NCI-H82 treated with DMSO at 0.1 percent for 48 hours (cell line): Measurements from ENCODE around the gene YWHAQ.

Experiments
- DNase-seq: peaks from one replicate; lab custom pipeline; 2025; ENCODE audit not compliant: unreplicated experiment; lab: John Stamatoyannopoulos, UW

YWHAQ gene

DNA sequence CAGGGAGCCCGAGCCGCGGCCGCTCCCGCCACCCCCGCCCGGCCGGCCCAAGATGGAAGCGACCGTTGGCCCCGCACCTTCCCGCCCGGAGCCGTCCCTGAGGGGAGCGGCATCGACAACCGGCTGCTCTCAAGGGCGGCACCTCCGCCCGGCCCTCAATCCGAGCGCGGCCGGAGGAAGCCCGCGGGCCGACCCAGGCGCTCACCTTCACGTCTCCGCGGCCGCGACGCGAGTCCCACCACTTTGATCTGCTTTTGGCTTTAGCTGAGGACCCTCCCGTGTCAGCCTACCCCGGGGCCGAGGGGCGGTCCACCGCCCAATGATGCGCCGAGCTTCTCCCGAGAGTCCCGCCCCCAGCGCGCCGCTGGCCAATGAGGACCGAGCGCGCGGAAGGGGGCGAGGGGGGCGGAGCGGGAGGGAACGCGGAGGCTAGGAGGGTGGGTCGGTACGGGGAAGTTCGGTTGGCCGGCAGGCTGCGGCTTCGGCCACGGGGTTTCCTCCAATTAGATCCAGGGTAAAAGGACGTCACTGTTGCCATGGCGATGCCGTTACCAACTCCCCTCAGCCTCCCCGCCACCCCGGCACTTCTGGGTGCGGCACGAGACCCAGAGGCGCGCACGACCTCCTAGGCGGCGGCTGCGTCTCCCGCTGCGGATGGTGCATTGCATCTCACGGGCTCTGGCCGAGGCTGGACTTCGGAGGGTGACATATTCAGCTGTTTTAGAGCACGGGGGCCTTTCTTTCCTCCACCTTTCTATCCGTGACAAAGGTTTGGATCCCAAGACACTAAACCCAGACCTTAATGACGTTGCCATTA, at the start of gene YWHAQ:
YWHAQ (minus strand) TSS at position 262 of the 817 bp plus-strand sequence. CDS start 545 bp downstream, outside the sequence.
- DNase-seq: peak; percentile 97

DNA sequence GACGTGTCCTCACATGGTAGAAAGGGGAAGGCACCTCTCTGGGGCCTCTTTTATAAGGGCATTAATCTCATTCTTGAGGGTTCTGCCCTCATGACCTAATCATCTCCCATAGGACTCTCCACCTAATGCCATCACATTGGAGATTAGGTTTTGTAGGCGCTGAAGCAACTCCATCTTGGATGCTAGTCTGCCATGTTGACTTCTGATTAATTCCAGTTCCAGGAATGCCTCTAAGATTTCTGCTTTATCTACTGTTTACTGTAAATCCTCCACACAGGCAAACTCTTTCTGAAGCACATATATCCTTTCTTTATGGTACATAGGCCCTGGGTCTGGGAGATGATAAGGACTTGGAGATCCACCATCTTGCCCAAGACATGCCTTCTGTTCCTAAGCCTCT, 49.3 kb upstream of the YWHAQ start:
- no peak for DNase-seq

DNA sequence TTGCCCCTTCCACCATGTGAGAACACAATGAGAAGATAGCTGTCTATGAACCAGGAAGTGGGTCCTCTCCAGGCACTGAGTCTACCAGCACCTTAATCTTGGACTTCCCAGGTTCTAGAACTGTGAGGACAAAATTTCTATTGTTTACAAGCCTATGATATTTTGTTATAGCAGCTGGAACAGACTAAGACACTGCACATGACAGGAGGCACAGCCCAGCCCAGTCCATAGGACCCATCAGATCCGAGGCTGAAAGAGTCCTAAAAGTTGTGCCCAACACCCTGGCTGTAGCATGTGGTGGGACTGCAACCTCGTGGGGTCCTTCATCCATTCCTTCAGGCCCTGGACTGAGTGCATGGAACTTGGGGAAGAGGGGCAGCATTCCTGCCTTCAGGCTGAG, 48.4 kb upstream of the YWHAQ start:
- DNase-seq: no peak

DNA sequence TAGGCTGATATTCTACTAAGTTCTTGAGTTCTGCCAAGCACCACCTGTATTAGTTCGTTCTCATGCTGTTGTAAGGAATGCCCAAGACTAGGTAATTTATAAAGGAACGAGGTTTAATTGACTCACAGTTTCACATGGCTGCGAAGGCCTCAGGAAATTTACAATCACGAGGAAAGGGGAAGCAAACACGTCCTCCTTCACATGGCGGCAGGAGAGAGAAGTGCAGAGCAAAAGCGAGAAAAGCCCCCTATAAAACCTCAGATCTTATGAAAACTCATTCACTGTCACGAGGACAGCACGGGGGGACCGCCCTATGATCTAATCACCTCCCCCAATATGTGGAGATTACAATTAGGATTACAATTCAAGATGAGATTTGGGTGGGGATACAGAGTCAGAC, 47.7 kb upstream of the YWHAQ start:
- no peak for DNase-seq

DNA sequence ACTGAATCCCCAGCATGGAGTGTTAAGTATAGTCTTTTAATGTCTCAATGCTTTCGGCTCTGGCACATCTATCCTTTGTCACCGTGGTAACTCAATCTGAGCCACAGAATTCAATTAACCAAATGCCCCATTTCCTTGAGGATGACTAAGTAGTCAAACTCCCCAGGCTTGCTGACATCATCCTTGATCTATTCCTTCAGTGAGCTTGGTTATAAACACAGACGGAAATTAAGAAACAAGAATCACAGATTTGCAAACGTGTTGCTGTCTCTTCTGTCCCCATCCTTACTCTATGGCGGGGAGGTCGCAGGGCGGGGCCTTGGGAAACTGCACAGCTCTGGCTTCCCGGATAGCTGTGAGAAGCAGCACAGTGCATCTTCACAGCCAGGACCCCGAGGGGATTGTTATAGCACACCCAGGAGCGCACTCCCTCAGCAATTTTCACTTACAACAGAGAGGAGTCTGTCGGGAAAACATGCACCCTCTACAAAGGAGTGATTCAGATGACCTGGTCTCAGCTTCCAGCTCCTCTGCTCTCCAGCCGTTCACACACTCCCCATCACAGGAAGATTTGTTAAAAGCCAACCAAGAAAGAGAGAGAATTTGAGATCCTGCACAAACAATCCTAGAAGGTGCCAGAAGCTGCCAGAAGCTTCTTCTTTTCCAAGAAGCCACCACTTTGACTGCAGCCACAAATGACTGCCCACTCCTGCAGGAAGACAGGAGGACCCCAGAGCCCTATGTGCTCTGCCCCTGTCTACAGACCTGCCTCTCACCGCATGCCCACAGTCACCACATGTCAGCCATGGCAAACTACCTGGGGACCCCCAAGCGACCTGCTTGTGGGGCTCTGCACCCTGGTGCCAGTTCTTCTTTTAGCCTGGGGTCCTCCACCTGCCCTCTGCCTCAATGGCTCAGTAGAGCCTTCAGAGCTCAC, 44.9 kb upstream of the YWHAQ start:
- peak; percentile 58 for DNase-seq

DNA sequence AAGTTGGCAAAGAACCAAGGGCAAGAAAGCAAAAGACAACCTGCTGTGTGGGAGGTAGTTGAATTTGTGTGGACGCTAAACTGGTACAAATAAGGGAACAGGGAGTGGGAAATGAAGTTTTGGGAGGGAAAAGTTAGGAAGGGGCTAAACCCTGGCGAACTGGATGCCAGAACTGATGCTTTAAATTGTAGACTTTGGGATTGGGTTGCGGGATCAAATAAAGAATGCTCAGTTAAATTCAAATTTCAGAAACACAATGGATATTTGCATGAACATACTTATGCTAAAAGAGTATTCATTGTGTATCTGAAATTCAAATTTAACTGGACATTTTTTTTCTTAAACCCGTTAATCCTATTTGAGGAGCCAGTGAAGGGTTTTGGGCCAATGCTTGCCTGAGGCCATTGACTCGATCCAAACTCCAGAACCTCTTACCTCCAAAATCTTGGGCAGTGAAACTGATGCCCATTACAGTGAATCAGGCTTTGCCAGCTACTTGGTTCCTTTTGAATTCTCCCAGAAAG, 44.2 kb upstream of the YWHAQ start:
- DNase-seq: peak; percentile 58

DNA sequence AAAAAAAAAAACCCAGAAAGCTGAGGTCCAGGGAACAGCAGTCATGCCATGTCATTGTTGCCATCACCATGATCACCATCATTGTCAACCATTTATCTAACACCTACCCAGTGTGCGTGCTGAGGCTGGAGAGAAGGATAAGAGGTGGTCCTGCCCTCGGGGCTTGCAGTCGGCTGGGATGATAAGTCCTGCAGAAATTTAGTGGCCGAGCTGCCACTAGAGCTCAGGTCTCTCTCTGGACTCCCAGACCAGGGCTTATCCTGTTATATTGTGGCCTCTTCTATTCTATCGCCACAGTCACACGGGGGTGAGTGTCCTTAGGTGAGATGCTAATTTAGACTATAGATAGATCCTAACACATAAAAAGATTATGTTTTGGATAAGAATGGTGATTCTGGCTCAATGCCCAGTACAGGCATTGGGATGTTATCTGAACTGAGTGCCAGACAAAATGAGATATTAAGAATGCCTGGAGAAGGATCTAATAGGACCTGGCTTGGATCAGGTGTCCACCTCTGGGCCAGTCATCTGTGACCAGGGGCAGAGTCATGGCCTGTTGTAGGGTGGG, 43.2 kb upstream of the YWHAQ start:
- DNase-seq: peak; percentile 74

DNA sequence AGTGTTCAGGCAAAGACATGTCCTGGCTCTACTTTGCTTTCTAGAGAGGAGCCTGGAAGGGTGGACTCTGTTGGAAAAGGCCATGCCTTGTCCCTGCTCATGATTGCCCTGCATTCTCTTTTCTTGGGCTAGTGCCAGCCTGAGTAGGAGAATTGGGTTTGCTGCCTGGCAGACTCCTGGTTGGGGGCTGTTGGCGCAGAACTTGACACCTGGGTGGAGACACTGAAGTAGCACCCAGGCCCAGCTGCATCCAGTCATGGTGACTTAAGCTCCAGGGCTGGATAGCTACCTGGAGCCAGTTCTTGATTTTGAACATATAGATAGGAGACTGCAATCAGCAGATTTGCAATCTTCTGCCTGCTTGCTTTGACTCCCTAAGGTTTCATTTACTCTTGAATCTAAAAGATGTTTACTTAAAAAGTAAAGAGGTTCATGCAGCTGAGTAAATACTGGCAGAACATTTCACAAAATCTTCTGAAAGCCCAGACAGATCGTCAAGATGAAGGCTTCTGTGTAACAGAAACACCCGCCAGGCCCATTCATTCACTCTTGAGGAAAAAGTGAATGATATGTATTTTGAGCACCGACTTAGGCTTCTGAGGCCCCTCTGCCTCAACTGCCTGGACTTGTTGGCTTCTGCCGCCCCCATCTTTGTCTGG, 38.0 kb upstream of the YWHAQ start:
- DNase-seq: peak; percentile 33

DNA sequence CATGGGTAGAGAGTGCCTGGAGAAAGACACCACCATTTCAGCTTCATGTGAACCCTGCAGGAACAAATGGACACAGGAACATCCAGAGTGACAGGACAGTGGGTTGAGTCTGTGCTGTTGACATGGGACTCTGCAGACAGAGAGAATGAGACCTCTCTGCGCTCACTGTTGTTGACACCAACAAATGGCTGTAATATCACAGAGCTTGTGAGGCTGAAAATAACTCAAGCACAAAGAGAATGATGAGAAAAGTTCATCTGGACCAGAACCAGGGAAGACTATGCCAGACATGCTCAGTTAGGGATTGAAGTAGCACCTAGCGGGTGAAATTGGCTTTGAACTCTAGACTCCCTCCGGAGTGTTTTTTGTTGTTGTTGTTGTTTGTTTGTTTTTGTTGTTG, 37.0 kb upstream of the YWHAQ start:
- DNase-seq: no peak

DNA sequence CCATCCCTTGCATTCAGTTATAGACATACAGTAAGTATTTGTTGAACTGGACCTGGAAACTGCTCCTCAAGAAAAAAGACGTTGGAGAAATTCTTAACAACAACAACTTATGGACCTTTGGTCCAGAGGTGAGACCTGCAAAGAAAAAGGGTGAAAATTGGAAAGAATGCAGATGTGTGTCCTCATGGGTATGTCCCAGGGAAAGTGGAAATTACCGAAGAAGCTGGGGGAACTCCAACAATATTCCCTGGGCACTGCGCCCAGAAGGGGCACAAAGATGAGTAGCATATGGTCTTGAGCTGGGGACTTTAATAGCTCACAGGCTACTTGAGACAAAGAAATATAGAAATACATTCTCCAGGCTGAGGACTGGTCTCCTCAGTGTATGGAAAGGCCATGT, 35.5 kb upstream of the YWHAQ start:
- no peak for DNase-seq

DNA sequence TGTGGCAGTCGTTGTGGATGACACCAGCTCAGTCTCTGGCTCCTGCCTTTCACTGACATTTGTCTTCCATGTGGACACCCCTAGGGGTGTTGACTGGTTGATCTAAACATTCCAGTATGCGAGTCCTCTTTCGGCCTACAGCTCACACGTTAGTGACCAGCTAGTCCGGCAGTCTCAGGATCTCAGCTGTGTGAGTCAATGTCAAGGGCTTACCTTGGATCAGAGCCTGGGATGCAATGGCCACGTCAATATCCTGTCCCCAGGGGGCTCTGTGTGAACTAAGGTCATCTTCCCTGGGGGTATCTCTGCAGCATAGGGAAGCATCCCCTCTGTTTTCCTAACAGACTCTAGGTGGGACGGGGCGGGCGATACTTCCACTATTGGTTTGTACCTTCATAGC, 35.1 kb upstream of the YWHAQ start:
- no peak for DNase-seq

DNA sequence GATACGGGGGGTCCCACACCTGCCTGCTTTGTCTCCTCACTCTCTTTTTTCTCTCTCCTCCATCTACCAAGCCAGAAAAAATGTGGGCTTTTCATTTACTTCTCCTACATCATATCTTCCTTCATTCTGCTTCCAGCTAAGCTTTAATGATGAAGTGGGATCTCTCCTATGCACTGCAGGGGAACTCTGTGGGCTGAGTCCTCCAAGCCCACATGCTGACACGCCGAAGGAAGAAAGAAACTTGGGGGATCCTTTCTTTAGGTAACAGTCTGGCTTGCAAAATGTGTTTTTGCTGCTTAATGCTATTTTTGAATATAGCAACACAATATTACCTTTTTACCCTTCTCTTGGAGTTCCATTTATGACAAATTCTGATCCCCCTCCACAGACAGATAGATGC, 33.6 kb upstream of the YWHAQ start:
- DNase-seq: no peak

DNA sequence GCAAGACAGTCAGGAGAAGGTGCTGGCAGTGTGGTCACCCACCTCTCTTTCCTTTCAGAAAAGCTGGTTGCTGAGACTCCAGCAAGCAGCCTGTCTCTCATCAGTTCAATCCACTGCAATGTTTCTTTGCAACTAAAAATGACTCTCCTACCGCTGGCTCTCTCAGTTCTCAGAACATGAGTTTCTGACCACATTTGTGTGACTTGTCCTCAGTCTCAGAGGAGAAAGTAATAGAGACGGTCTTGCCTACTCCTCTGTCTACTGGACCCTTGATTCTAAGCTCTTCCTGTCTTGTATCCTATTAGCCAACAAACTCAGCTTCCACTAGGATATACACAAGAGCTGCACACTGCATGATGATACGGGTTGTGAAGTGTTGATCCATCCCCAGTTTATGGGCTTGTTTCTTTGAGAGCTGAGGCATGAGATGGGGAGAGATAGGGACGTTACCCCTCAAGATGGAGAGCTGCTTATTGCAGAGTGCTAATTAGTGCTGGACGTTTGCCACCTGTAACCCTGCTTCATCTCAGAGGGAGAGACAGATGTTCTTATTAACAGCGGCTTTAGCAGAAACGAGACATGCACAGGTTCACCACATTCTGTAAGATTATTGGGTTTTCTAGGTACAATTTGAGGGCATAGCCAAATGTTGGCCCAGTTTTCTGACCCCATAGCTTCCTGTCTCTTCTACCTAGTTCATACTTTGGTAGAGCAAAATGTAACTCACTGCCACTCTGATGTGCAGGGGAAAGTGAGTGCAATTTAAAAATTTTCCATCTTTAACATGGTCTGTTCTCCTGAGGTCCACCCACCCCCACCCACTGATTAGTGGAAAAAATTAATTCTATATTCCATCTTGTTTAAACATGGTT, 32.4 kb upstream of the YWHAQ start:
- DNase-seq: no peak

DNA sequence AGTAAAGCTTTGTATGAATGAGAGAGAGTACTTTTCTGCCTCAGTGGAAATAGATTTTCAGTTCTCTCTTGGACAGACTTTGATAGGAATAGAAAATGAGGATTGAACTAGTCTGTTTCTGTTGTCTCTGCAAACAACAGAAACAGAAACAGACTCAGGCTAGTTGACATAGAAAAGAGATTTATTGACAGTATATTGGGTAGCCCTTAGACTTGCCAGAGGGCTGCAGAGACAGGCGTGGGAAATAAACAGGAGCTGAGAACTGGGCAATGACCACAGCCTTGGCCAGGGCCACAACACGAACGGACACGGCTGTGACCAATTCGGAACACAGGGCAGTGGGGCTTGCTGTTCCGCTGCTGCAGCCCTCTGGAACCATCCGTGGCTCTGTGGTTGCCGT, 30.5 kb upstream of the YWHAQ start:
- DNase-seq: no peak

DNA sequence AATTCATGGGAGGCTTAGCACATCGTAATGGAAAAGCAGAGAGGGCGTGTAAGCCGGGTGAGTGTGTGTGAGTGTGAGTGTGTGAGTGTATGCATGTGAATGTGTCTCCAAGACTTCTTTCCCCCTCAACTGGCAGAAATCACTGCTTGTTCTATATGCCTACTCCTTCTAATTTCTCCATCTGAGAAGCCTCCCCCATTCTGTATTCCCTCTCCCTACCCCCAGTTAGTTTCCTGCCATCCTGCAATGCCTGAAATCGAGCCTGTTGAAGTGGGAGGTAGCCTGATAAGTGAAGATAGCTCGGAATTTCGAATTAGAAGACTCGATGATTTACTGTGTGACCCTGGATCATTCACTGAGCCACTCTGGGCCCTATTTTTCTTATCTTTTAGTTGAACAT, 30.0 kb upstream of the YWHAQ start:
- no peak for DNase-seq

DNA sequence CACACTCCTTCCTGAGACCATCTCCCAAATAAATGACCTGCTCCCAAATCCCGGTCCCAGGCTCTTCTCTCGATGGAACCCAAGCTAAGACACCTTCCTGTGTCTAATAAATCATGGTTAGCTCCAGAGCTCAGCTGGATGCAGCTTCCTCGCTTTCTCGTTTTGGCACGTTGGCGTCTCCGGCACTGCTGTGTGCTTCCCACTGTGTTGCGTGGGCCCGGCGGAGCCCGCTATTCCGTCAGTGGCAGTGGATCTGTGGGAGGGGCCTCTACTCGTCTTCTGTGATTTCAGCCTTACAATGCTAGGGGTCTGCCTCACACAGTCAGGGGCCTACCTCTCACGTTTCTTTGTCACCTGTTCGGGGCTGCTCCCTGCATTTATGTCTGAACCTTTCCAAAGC, 29.4 kb upstream of the YWHAQ start:
- DNase-seq: no peak

DNA sequence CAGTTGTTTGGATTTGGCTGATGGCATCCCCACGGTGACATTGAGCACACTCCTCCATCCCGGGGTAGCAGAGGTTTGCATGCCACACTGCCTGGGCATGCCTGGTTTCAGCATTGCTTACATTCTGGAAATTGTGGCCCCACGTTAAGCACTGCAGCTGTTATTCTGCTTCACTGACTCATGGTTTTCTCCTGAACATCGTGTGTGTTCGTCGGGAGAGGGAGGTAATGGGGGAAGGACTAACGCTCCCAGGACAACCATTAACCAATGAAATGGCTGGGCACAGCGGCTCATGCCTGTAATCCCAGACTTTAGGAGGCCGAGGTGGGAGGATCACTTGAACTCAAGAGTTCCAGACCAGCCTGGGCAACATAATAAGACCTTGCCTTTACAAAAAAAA, 28.2 kb upstream of the YWHAQ start:
- DNase-seq: no peak

DNA sequence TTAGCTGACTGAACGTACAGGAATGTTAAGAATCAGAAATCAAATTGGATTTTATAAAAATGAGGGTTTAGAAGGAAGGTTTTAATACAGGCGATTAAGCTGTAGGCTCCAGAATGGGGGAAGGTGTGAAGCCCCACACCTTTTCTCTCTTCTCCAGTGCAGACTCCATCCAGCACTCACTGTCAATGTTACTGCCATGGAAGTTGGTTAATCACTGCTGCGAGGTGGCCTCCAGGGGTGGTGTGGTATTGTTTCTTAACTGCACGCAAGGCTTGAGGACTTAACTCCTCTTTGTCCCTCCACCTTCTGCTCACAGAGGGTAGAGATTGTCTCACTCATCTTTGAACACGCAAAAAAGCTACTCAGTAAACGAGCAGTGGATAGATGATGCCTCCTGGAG, 26.9 kb upstream of the YWHAQ start:
- no peak for DNase-seq

DNA sequence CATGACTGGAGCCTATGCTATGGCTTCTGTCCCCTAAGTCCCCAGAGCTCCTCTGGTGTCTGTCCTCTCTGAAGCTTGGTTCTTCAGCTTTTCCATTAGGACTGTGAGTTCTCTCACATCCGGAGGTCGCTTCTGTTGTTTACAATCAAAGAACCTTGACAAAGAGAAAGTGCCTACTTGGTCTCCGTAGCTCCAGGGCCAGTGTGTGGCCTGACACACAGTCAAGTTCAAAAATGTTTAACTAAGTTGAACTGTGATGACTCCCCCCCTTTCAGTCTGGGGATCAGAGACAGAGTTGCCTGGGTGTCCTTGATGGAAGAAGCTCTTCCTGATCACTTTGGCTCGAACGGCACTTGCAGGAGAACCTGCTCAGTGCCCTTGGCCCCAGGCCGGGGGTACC, 26.3 kb upstream of the YWHAQ start:
- no peak for DNase-seq

DNA sequence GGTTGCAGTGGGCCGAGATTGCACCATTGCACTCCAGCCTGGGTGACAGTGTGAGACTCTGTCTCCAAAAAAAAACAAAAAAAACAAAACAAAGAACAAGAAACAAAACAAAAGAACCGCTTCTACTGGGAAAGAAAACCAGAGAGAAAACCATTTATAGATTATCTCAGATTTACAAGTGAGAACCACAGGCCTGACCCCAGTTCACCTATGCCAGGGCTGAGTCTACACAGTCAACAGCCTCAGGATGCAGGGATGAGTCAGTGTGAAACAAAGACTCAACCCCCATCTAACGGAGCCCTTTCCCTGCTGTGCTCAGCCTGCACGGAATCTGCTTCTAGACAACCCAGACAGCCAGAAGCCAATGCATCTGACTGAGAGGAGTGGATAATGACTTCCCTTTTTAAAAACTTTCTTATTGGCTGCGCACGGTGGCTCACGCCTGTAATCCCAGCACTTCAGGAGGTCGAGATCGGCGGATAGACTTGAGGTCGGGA, 25.5 kb upstream of the YWHAQ start:
- DNase-seq: no peak
